GM19193 (cell line): ENCODE results near the gene FAM174C.

Experiments used
- POLR2A ChIP-seq: IDR thresholded peaks from 4 replicates; pipeline ENCODE4 v1.6.1; 2011; ENCODE audit not compliant: insufficient read depth, insufficient read length; ENCODE audit errors: extremely low read depth

Gene FAM174C

DNA sequence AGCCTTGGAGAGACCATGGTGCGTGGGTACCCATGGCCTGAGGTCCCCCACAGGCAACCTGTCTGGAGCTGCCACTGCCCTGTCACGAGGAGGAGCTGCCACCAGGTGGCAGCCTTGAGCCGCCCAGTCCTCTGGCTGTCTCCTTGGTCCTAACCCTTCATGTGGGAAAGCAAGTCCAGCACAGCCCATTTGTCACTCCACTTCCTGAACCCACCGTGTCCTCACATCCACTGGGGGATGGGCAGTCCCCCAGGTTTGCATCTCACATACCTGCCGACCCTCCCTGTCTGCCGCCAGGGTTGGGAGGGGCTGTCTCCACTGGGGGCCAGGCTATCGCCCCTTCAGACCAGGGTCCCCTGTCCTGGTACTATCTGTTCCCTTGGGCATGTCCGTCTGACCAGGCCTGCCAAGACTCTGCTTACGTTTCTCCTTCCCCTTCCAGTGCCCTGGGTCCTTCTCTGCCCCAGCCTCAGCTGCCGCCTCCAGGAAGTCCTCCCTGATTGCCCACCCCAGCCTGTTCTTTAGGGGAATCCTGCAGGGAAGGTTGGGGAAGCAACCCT, 4.5 kb downstream of the FAM174C start:
- no peak for TF ChIP-seq POLR2A

DNA sequence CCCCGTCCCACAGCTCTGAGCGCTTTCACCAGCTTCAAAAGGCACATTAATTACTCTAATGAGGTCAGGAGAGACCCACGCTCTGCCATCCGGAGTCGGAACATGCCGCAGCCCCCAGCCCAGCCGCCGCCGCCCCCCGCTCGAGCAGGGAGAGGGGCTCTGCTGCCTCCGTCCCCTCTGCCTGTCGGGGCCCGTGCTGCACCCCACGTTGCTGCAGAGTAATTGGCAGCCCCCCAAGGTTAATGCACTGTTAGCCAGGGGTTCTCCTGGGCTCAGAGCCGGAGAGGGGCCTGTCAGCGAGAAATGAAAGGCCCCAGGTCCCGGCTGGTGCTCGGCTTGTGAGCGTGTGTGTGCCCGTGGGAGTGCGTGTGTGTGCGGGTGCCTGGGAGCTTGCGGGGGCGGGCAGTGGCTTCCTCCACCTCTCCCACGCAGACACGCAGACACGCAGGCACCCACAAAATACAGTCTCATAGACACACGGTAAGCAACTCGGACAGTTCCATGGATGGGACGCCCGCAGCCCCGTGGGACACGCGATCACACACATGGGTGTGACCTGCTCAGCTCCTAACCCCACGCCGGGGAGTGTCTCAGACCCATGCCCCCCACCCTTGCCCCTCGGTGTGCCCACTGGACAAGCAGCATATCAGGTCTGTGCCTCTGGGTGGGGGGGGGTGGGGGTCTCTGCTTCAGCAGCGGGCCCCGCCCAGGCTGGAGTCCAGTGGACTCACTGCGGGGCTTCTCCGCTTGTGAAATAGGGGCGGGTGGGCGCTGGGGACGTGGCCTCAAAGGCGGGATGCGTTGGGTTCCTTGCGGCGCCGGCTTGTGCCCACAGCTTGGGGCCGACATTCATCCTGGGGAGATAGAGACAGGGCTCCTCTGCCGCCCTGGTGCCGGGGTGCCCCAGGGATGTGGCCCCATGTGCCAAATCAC, 5.6 kb downstream of the FAM174C start:
- no peak for TF ChIP-seq POLR2A

DNA sequence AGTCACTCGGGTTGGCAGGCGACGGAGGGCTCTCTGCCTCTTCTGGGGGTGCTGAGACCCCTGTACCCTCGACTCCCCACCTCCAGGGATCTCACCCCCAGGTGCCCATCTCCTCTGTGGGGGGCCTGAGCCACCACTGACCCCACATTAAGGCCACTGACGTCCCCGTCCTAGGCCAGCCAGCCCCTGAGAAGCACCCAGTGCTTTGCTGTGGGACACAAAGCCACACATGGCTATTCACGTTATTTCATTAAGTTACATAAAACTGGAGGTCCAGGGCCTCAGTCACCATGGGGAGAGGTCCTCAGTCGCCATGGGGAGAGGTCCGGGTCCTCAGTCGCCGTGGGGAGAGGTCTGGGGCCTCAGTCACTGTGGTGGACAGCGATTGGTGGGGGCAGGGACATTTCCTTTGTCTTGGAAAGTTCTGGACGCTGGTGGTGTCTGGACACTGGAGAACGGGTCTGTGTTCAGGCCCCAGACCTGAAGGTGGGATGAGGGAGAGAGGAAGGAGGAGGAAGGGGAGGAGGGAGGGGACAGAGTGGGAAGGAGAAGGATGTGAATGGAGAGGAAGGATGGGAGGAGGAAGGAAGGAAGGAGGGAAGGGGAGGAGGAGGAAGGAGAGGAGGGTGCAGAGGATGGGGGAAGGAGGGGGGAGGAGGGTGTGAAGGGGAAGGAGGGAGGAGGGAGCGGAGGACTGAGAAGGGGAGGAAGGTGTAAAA, 6.4 kb downstream of the FAM174C start:
- no peak for TF ChIP-seq POLR2A

DNA sequence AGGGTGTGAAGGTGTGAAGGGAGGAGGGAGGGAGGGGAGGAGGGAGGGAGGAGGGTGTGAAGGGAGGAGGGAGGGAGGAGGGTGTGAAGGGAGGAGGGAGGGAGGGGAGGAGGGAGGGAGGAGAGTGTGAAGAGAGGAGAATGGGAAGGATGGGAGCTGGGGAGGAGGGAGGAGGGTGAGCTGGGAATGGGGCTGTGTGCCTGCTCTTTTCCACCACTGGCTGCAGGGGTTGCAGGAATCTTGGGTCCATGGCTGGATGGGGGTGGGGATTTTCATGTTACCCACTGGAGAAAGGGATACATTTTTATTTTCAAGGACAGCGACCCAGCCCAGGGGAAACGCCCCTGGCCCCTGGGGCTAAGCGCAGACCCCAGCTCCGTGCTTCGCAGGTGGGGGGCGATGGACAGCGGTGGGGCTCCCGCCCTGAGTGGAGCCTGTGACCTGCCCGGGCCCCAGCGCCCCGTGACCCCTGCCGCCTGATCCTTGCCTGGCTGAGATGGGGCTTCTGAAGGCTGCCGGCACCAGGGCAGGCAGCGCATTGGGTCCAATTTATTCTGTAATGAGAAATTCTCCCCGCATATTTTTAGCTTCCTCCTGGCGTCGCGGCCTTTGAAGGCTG, 7.4 kb downstream of the FAM174C start:
- no peak for TF ChIP-seq POLR2A

DNA sequence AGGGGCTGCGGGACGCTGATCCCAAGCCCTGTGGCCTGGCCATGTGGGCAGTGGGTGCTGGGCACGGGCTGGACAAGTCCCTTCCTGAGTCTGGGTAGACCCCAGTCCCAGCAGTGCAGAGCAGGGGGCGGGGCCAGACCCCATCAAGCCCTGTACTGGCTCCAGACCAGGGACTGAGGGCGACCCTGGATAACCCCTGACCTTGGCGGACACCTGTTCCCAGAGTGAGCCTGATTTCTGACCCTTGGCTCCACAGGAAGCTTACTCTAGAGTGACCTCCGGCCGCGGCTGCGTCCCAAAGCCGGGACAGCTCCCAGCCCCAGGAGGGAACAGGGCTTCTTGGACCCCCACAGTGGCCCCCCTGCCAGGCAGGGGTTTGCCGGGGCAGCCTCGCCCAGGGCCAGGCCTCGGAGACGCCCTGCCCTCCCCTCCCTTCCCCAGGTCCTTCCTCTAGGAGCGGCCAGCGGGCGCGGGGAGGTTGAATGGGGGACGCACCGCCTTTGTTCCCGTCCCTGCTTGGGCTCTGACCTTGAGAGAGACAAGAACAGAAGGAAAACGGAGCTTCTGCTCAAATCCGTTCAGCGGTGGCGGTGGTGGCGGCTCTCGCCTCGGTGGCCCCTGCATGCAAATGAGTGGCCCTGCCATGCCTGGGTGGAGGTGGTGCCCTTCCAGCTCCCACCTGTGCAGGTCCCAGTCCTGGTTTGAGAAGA, 8.0 kb downstream of the FAM174C start:
- TF ChIP-seq POLR2A, result no peak

DNA sequence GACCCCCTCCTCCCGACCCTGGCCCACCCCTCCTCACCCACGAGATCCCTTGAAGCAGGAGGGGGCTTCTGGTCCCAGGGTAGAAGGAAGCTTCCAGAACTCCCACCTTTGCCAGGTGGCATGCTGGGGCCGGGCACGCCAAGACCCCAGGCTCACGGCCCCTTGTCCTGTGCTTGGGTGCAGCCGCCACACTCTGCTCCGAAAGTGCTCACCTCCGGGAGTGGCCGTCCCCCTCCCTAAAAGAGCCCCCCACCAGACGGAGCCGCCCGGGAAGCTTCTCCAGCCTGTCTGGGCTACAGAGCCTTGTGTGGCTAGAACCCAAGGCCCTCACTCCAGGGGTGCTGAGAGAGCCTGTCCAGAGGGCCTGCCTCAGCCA, 8.6 kb downstream of the FAM174C start:
- no peak for TF ChIP-seq POLR2A

DNA sequence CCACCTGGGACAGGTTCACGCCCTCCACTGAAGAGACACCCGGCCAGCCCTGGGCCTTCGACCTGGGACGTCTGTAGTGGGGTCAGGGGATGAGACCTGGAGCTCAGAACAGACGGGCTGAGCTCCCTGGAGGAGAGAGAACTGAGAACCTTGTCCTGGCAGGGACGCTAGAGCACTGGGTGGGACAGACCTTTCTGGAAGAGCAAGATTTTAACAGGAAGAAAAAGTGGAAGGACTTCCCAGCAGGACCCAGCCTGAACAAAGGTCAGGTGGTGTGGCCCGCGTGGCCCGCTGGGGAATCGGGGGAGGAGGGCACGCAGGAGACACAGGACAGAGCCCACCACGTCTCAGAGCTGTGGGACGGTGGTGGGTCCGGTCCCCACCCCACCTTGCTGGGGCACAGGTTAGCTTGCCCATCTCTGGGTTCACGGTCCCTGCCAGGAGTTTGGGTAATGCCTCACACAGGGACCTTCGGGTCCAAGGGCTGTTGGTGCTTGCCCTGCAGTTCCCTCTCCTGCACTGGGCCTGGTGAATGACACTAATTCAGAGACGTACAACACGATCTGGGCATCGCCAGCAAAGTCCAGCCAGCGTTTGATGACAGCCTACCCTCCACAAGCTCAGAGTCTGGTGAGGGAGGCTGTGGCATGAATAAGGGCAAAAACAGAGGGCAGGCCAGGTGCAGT, 9.1 kb downstream of the FAM174C start:
- no peak for TF ChIP-seq POLR2A

DNA sequence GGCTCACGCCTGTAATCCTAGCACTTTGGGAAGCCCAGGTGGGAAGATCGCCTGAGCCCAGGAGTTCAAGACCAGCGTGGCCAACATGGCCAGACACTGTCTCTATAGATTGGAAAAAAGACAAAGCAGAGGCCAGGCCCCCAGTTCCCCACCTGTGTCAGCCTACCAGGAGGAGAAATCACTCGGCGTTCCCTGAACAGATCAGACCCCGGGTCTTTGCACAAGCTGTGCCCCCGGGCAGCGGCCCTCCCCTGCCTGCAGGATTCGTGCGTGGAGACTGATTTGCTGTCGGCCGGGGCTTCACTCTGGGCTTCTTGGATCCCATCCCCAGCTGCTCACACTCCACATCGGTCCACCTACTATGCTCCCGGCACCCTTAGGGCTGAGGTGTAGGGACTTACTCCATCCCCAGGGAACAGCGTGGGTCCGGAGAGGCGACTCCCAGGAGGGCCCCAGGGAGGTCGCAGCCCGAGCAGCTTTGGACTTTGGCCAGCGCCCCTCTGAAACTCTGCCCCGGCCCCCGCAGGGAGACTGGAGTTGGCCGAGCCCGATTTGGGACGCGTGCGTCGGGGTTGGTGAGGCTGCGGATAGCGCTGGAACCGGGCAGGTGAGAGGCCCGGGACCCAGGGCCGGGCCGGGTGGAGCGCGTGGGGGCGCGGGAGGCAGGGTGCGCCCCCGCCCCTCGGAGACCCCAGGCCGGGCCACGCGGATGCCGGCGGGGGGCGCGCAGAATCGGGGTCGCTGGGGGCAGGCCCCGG, 9.8 kb downstream of the FAM174C start:
- TF ChIP-seq POLR2A, result no peak

DNA sequence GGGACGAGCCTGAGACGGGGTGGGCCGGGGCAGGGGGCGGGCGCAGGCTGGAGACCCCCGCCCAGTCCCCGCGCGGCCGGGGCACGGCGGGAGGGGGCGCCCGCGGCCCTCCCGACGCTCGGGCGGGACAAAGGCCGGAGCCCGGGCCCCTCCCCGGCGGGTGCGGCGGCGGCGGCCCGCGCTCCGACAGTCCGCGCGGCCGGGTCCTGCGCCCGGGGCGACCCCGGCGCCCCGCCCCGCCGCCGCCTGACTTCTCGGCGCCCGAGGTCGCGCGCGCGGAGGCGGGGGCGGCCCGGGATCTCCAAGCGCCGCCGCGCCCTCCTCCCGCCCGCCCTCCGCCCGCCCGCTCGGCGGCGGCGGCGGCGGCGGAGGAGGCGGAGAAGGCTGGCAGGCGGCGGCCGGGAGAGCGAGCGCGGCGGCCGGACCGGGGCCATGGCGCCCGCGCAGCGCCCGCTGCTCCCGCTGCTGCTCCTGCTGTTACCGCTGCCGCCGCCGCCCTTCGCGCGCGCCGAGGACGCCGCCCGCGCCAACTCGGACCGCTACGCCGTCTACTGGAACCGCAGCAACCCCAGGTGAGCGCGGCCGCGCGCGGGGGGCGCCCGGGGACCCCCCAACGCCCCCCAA, 10.5 kb downstream of the FAM174C start, which contains the start of gene EFNA2:
Gene EFNA2, plus strand, starts transcription at position 137 of the 624 bp plus-strand sequence. Its CDS starts 296 bp downstream, at position 433.
- no peak for TF ChIP-seq POLR2A

DNA sequence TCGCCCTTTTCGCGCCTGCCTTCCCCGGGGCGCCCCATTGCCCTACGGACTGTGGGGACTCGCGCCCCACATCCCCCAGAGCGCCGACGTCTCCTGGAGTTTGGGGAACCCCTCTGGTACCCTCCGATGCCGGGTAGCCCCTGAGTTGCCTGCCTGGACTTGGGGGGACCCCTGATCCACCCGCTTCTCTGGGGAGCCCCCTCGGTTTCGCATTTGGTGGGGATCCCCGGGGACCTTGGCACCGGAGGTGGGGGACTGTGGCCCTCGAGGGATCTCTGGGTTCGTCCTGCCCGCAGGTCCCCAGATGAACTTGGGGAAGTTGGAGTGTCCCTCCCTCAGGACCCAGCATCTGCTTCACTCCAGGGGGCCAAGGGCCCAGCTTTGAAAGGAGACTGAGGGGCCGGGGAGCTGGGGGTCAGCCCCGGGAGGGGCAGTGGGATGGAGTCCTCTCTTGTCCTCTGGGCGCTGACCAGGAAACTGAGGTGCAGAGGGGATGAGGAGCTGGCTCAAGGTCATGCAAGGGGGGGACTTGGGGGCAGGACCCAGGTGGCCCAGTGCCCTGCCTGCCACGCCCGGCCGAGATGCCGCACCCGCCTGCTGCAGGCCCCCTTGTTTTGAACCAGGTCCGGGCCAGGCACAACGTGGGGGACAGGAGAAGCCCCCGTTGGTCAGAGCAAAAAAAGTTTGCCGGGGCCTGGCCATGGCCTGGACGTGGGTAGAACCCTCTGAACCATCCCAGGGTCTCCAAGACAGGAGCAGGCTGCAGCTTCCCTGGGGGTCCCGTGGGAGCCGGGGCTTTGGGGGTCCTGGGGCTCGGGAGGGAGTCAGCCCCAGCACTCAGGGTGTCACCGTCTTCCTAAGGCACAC, 11.4 kb downstream of the FAM174C start:
- TF ChIP-seq POLR2A, result no peak

DNA sequence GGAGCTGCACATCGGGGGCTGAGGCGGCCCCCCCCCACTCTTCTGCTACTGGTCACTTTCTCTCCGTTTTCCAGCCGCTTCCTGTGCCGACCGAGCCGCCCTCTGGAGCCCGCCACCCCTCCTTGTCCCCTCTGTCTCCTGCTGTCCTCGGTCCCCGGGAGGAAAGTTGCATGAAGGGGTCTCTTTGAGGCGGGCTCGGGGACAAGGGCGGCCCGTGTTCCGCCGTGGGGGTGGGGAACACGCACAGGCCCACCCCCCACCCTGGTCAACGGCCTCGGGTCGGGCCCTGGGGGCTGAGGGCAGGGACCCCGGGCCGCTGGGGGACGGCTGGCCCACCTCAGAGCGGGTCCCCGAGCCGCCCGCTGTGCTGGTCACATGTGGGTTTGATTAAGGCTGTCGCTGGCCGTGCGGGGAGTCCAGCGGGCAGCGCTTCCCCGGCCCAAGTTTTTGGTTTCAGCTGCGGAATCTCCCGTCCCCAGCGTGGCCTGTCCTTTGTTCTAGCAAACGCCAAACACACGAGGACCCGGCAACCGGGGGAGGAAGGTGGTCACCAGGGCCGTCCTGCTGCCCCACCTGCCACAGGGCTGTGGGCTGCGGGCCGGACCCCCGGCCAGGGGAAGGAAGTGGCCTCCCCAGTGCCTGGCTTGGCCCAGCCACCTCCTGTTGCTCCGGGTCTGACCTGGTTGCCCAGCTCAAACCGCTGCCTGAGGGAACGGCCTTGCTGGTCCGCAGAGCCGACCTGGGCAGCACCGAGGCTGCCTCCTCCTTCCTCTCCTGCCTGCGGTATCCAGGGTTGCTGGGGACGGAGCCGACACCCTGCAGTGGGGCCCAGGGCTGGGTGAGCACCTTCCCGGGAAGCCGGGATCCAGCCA, 12.3 kb downstream of the FAM174C start:
- TF ChIP-seq POLR2A, result no peak
